Breast epithelium (tissue), 4 donors: ENCODE results near the gene FBXL7. TPM values are rescaled to one million over a fixed set of nuclear protein-coding genes. Genes with fewer than 3 reads are reported as not detected.

ENCODE experiments used
- DNase-seq, 2 donors: peaks; one replicate each; pipeline ENCODE4 v3.0.0-alpha.2; 2019; ENCODE audit warnings: low spot score in 2 of 2
- H3K27ac ChIP-seq, 2 donors: fragments of 200-600 bp; sonication (generic) in 1 of 2; one replicate each; pipeline ENCODE4 v1.5.1; 2016 to 2019; ENCODE audit warnings: mild to moderate bottlenecking in 1 of 2
- H3K27me3 ChIP-seq, 2 donors: fragments of 200-600 bp; sonication (generic) in 1 of 2; one replicate each; pipeline versions ENCODE4 v1.5.1 to v1.6.0; 2017 to 2019; ENCODE audit warnings: control low read depth in 1 of 2, mild to moderate bottlenecking in 1 of 2
- H3K36me3 ChIP-seq: fragments of 200-600 bp; one replicate; pipeline ENCODE4 v1.5.1; 2019
- H3K4me1 ChIP-seq, 2 donors: fragments of 200-600 bp; sonication (generic); one replicate each; pipeline ENCODE4 v1.5.1; 2016 to 2019; ENCODE audit warnings: control low read depth in 1 of 2
- H3K4me3 ChIP-seq, 3 donors: fragments of 200-600 bp; sonication (generic); 1 replicate in 2 of 3; 2 replicates in 1 of 3; pipeline ENCODE4 v1.5.1; 2016 to 2019; ENCODE audit warnings: mild to moderate bottlenecking in 3 of 3, moderate library complexity in 2 of 3
- H3K9me3 ChIP-seq, 2 donors: fragments of 200-600 bp; sonication (generic) in 1 of 2; one replicate each; pipeline ENCODE4 v1.5.1; 2016 to 2019; ENCODE audit warnings: control low read depth in 1 of 2
- CTCF ChIP-seq, 3 donors: fragments of 450-650 bp; IDR thresholded peaks; one replicate each; pipeline ENCODE4 v1.5.1; 2016 to 2017; ENCODE audit warnings: antibody characterized with exemption in 3 of 3, mild to moderate bottlenecking in 3 of 3, moderate library complexity in 3 of 3
- POLR2A ChIP-seq: fragments of 450-650 bp; IDR thresholded peaks from one replicate; pipeline ENCODE4 v1.6.1; 2016; ENCODE audit warnings: antibody characterized with exemption, mild to moderate bottlenecking, moderate library complexity
- POLR2AphosphoS5 ChIP-seq, 3 donors: sonication (generic); formaldehyde crosslinking; IDR thresholded peaks; one replicate each; pipeline ENCODE4 v1.6.1; 2017; ENCODE audit warnings: antibody characterized with exemption in 3 of 3
- intact Hi-C: fragments of 100-400 bp; cut with DNase I; formaldehyde crosslinking; loops from one replicate; pipeline ENCODE4 v1.15.1; 2023; ENCODE audit warnings: low total_unique reads
- total RNA-seq, 3 donors: library from RNA; depleted of rRNA; stranded (reverse); fragments of >200 nt; gene quantifications; one replicate each; pipeline ENCODE4 v1.1.0, GENCODE V29; 2016

Gene FBXL7
- total RNA-seq, 3 donors from 2014 or later: 6.9 to 17.3 (median 10.8) TPM

DNA sequence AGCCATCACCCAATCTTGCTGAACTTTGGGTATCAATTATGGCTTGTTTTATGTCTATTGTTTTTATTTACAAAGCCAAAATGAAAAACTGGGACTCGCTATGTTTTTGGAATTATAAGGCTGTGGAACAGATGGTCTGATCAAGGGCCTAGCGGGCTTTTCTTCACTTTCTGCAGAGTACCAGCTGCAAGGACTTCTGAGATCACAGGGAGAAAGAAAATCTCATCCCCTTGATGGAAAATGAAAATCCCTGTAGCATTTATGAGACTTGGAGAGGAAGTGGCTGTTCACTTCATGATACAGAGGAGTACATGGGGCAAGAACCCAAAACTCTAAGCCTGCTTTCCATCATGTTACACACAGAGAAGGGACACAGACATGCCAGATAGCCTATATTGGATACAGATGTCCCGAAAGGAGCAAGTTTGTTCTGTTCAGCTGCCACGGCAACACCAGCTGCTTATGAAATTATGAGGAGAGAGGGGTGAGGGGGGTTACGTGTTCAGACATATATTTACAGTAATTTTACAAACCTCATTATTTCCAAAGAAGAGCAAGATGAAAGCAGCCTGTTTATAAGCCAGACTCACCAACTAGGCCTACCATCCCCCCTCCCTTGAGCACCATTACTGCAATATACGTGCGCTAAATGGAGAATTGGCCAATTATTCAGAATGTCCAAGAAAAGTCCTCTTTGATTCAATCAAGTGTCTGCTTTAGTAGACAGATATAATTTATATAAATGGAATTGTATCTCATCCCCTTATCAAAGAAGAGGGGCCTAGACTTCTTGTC is 459.6 kb downstream of the FBXL7 start:
- Histone ChIP-seq H3K9me3 (no peaks in the 10 kb centered on the region), H3K27me3 (no peaks in the 10 kb centered on the region), H3K27ac (no peak overlapping the region), H3K4me3 (no peak overlapping the region), H3K4me1 (no peaks in the 10 kb centered on the region), H3K36me3 (no peaks in the 10 kb centered on the region)
- TF ChIP-seq CTCF (IDR thresholded peaks at IDR 0.05): no peak
- TF ChIP-seq POLR2A: no peak
- no peak for TF ChIP-seq POLR2AphosphoS5 (IDR thresholded peaks at IDR 0.05)
- DNase-seq: no peak
- intact Hi-C loops: no loop called here

DNA sequence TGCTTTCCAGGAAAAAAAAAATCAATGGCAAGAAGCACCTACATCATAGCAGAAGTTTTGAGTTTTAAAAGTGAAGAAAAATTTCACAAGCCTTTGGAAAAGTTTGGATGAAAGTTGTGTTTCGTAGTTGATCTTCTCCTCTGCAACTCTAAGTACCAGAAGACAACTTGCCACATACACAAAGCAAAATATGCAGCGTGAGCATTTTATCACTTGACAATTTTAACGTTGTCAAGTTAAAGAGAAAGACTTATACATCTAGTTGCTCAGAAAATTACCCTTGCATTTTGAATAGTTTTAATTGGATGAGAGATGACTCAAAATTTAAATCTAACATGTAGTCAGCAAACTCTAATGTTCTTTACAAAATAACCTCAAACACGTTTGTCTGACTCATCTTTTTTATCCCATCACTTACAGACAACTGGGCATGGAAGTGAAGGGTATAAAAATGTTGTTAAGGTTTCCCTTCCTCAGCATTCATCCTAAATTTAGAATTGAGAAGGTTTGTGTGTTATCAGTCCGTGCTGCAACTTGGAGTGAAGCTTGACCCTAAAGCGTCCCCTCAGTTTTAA is 466.2 kb downstream of the FBXL7 start:
- no peak overlapping the region for H3K4me3 ChIP-seq
- H3K36me3 ChIP-seq: no peaks in the 10 kb centered on the region
- TF ChIP-seq POLR2A (no peak), CTCF (IDR thresholded peaks at IDR 0.05) (no peak), POLR2AphosphoS5 (IDR thresholded peaks at IDR 0.05) (no peak)
- DNase-seq: no peak
- no peaks in the 10 kb centered on the region for H3K27me3 ChIP-seq
- no peaks in the 10 kb centered on the region for H3K4me1 ChIP-seq
- H3K27ac ChIP-seq: no peak overlapping the region
- intact Hi-C loops: no loop called here
- H3K9me3 ChIP-seq: no peaks in the 10 kb centered on the region

- no peaks in the 10 kb centered on the region for H3K4me1 ChIP-seq
- no peak overlapping the region for H3K27ac ChIP-seq
- H3K4me3 ChIP-seq: no peak overlapping the region
- no peak for DNase-seq
- no peaks in the 10 kb centered on the region for H3K9me3 ChIP-seq
- intact Hi-C loops: no loop called here
- no peaks in the 10 kb centered on the region for H3K36me3 ChIP-seq
- no peaks in the 10 kb centered on the region for H3K27me3 ChIP-seq
- TF ChIP-seq POLR2AphosphoS5 (IDR thresholded peaks at IDR 0.05): no peak
- TF ChIP-seq CTCF (IDR thresholded peaks at IDR 0.05): no peak
- TF ChIP-seq POLR2A: no peak
These were observed 466.7 kb downstream of the FBXL7 start for GRCh38 chr5:15966651-15967050.

GRCh38 chr5:15968993-15969392 is 469.0 kb downstream of the FBXL7 start:
- TF ChIP-seq POLR2AphosphoS5 (IDR thresholded peaks at IDR 0.05) (no peak), CTCF (IDR thresholded peaks at IDR 0.05) (no peak), POLR2A (no peak)
- intact Hi-C loops: no loop called here
- Histone ChIP-seq H3K27ac (no peak overlapping the region), H3K9me3 (no peaks in the 10 kb centered on the region), H3K4me3 (no peak overlapping the region), H3K4me1 (no peaks in the 10 kb centered on the region), H3K36me3 (no peaks in the 10 kb centered on the region), H3K27me3 (no peaks in the 10 kb centered on the region)
- no peak for DNase-seq

DNA sequence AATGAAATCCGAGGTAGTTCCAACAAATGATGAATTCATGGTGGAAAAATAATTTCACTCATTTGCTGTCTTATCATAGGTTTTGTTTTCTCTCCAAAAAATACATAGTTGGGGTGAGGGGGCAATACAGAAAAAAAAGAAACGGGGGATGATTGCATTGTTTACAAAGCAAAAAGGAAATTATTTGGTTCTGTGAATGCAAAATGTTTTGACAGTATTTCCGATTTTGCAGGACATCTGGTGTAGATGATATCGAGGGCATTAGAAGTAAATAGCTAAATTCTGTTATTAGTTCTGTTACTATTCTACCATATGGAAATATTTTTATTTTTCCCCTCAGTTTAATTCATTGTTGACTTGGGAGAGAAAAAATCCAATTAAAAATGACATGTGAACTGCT is 477.9 kb downstream of the FBXL7 start:
- no peak for DNase-seq
- Histone ChIP-seq H3K36me3 (no peaks in the 10 kb centered on the region), H3K9me3 (no peaks in the 10 kb centered on the region), H3K4me3 (no peak overlapping the region), H3K27ac (no peak overlapping the region), H3K27me3 (no peaks in the 10 kb centered on the region), H3K4me1 (no peaks in the 10 kb centered on the region)
- intact Hi-C loops: no loop called here
- TF ChIP-seq CTCF (IDR thresholded peaks at IDR 0.05): no peak
